Vagina (tissue), 2 donors: ENCODE measurements around the gene NSG1.

ENCODE experiments used
- CTCF ChIP-seq, 3 experiments: fragments of 450-650 bp in 2 of 3; fragments of 200-600 bp in 1 of 3; sonication (generic) in 1 of 3; IDR thresholded peaks; one replicate each; pipeline ENCODE4 v1.5.1; 2017 to 2019; ENCODE audit warnings: antibody characterized with exemption in 3 of 3, mild to moderate bottlenecking in 2 of 3, moderate library complexity in 2 of 3
- POLR2A ChIP-seq, 2 donors: fragments of 450-650 bp; IDR thresholded peaks; one replicate each; pipeline ENCODE4 v1.6.1; 2017; ENCODE audit warnings: antibody characterized with exemption in 2 of 2, mild to moderate bottlenecking in 2 of 2, moderate library complexity in 2 of 2
- POLR2AphosphoS5 ChIP-seq, 2 donors: sonication (generic); formaldehyde crosslinking; IDR thresholded peaks; one replicate each; pipeline ENCODE4 v1.9.0; 2017; ENCODE audit warnings: antibody characterized with exemption in 2 of 2, mild to moderate bottlenecking in 2 of 2, low read depth in 1 of 2; ENCODE audit not compliant: insufficient read depth in 1 of 2

- TF ChIP-seq CTCF (IDR thresholded peaks at IDR 0.05) (no peak), POLR2A (IDR thresholded peaks at IDR 0.05) (no peak), POLR2AphosphoS5 (IDR thresholded peaks at IDR 0.05; ENCODE audit: insufficient read depth in 1 of 2, low read depth in 1 of 2) (no peak)
Observed at GRCh38 chr4:4390046-4390445, 3.1 kb downstream of the NSG1 start.
